Measurements from ENCODE around the gene ESPN.

GRCh38 chr1:6441586-6441985, 17.0 kb downstream of the ESPN start:
- TF ChIP-seq EP300 (IDR thresholded peaks at IDR 0.05), result no peak
- no peak for TF ChIP-seq CTCF (IDR thresholded peaks at IDR 0.05)

All from upper lobe of left lung (tissue), 4 donors.